Measurements from ENCODE around the gene MOBP. TPM values are rescaled to one million over a fixed set of nuclear protein-coding genes. Genes with fewer than 3 reads are reported as not detected.

Gene MOBP
- polyA plus RNA-seq, 3 donors from 2014 or later = not detected

GRCh38 chr3:39550354-39551051, 83.0 kb downstream of the MOBP start:
- H3K4me1 Mint-ChIP-seq = no peaks in the 10 kb centered on the region
- no peak overlapping the region for H3K27ac Mint-ChIP-seq
- DNase-seq = no peak
- no peak overlapping the region for H3K4me3 Mint-ChIP-seq
- H3K27me3 Mint-ChIP-seq (ENCODE audit: low read depth in 3 of 3) = peaks cover 0 to 6% (median 3%) of the 10 kb centered on the region in 3 donors
- H3K36me3 Mint-ChIP-seq = no peaks in the 10 kb centered on the region
- peaks cover 0 to 14% (median 9%) of the 10 kb centered on the region in 6 donors for H3K9me3 Mint-ChIP-seq

Other genes starting within 250 kb of the MOBP start
- 1,000 to 10,000 TPM in 1 of 3 donors, 100 to 1,000 TPM in 2; 338 to 1,281 (median 522) TPM for gene CX3CR1, start 187.6 kb upstream of the MOBP start, polyA plus RNA-seq
- 1 to 10 TPM in 2 of 3 donors, not detected in 1; 1.1 TPM for gene CCR8, start 138.0 kb upstream of the MOBP start, polyA plus RNA-seq
- 10 to 100 TPM; 32.1 to 55.0 (median 37.8) TPM for gene SLC25A38, start 84.3 kb upstream of the MOBP start, polyA plus RNA-seq
- gene RPSA, start 61.0 kb upstream of the MOBP start, polyA plus RNA-seq = 100 to 1,000 TPM; 496 to 820 (median 547) TPM